K562 (cell line): Measurements from ENCODE around the gene ERBB4. TPM values are rescaled to one million over a fixed set of nuclear protein-coding genes. Genes with fewer than 3 reads are reported as not detected.

ENCODE experiments used
- ATAC-seq: fragments of 200-7000 bp; cut with Tn5 transposase; 3 replicates; pipeline ENCODE4 v1.9.1; 2020; ENCODE audit warnings: moderate library complexity
- BruUV-seq: library from RNA; stranded (reverse); fragments of 400-500 nt; replicated peaks from 2 replicates; lab custom pipeline; 2021; lab: Mats Ljungman, UMichigan
- CTCF ChIA-PET: fragments of 300-600 bp; formaldehyde crosslinking; extraction: SDS; loops from one replicate; lab custom pipeline; 2021; ENCODE audit warnings: low intra/inter-chr PET ratio; lab: Yijun Ruan, JAX
- POLR2A ChIA-PET: fragments of 300-600, 350-650 bp; sonication (Branson Sonifier 250); formaldehyde crosslinking; extraction: SDS; loops from one replicate; lab custom pipeline; 2021; ENCODE audit warnings: antibody characterized with exemption, inconsistent platforms; lab: Yijun Ruan, JAX
- DNase-seq, 4 experiments: peaks; one replicate each; pipeline versions ENCODE4 v3.0.0 to v3.0.0-alpha.2; 2011 to 2018; ENCODE audit warnings: low spot score in 3 of 4, mixed read lengths in 3 of 4; ENCODE audit errors: extremely low read depth in 1 of 4
- FAIRE-seq: peaks from 2 replicates; lab custom pipeline; 2011; peaks lifted over from hg19 to GRCh38; lab: Jason Lieb, UNC
- H2AFZ ChIP-seq: 2 replicates; pipeline ENCODE4 v1.6.0; 2011; ENCODE audit warnings: low read depth, low read length, control low read depth, inconsistent platforms
- H3K27ac ChIP-seq: fragments of 200-600 bp; 3 replicates; pipeline ENCODE4 v1.8.0; 2011; ENCODE audit warnings: low read depth, mild to moderate bottlenecking, control low read depth, inconsistent platforms, low read length, moderate library complexity, mixed read lengths; ENCODE audit errors: extremely low read depth
- H3K27me3 ChIP-seq, 2 experiments: fragments of 300-600 bp in 1 of 2; 2 replicates in 1 of 2; 3 replicates in 1 of 2; pipeline versions ENCODE4 v1.6.0 to v1.8.0; 2011; ENCODE audit warnings: inconsistent platforms in 2 of 2, low read length in 2 of 2, mild to moderate bottlenecking in 1 of 2, mixed read lengths in 1 of 2, moderate library complexity in 1 of 2; ENCODE audit not compliant: control insufficient read depth in 2 of 2, insufficient read depth in 2 of 2
- H3K36me3 ChIP-seq: fragments of 300-600 bp; 3 replicates; pipeline ENCODE4 v1.8.0; 2011; ENCODE audit warnings: mild to moderate bottlenecking, low read length, inconsistent platforms; ENCODE audit not compliant: control insufficient read depth, insufficient read depth
- H3K4me1 ChIP-seq, 2 experiments: fragments of 200-600 bp in 1 of 2; replicated peaks in 1 of 2; 2 replicates in 1 of 2; 3 replicates in 1 of 2; pipeline versions ENCODE4 v1.5.1 to v1.8.0; 2011; ENCODE audit warnings: inconsistent platforms in 2 of 2, low read length in 2 of 2, mild to moderate bottlenecking in 1 of 2, mixed read lengths in 1 of 2, moderate library complexity in 1 of 2; ENCODE audit not compliant: control insufficient read depth in 2 of 2, insufficient read depth in 2 of 2
- H3K4me2 ChIP-seq: 2 replicates; pipeline ENCODE4 v1.6.1; 2011; ENCODE audit warnings: low read length, control low read depth, inconsistent platforms, mixed read lengths; ENCODE audit not compliant: insufficient read depth
- H3K4me3 ChIP-seq: fragments of 200-600 bp; sonication (generic), shearing (Covaris generic); 2 replicates; pipeline ENCODE4 v1.5.1; 2016; ENCODE audit warnings: control low read depth, inconsistent platforms
- H3K79me2 ChIP-seq: fragments of 200-600 bp; 3 replicates; pipeline ENCODE4 v1.8.0; 2011; ENCODE audit warnings: low read length, inconsistent platforms; ENCODE audit not compliant: control insufficient read depth, insufficient read depth
- H3K9ac ChIP-seq, 2 experiments: 2 replicates each; pipeline versions ENCODE4 v1.6.0 to v1.6.1; 2011; ENCODE audit warnings: low read depth in 2 of 2, low read length in 2 of 2, control low read depth in 1 of 2, inconsistent platforms in 1 of 2, mild to moderate bottlenecking in 1 of 2, mixed read lengths in 1 of 2; ENCODE audit not compliant: insufficient read depth in 1 of 2
- H3K9me1 ChIP-seq: one replicate; pipeline ENCODE4 v1.6.0; 2011; ENCODE audit warnings: inconsistent platforms, mild to moderate bottlenecking, low read length, moderate library complexity; ENCODE audit not compliant: control insufficient read depth, insufficient read depth
- H3K9me3 ChIP-seq: replicated peaks from 2 replicates; pipeline ENCODE4 v1.5.1; 2011; ENCODE audit warnings: low read depth, low read length, inconsistent platforms; ENCODE audit not compliant: control insufficient read depth, insufficient read depth
- H4K20me1 ChIP-seq: replicated peaks from 2 replicates; pipeline ENCODE4 v1.6.1; 2011; ENCODE audit warnings: low read length, inconsistent platforms, mixed read lengths; ENCODE audit not compliant: control insufficient read depth, insufficient read depth
- BCOR ChIP-seq: fragments of 450-650 bp; IDR thresholded peaks from 2 replicates; pipeline ENCODE4 v1.6.1; 2016
- CBX1 ChIP-seq: sonication (generic); IDR thresholded peaks from 2 replicates; pipeline ENCODE4 v1.6.1; 2016; ENCODE audit warnings: antibody characterized with exemption, low read depth, mild to moderate bottlenecking
- CBX8 ChIP-seq: fragments of 200-600 bp; sonication (generic); IDR thresholded peaks from 2 replicates; pipeline ENCODE4 v1.6.1; 2012; ENCODE audit warnings: borderline replicate concordance, mixed run types, low read depth, mild to moderate bottlenecking, moderate library complexity, mixed read lengths, low read length, control low read depth, inconsistent platforms; ENCODE audit not compliant: poor library complexity, severe bottlenecking; ENCODE audit errors: extremely low read depth
- CTBP1 ChIP-seq: fragments of 450-650 bp; IDR thresholded peaks from 2 replicates; pipeline ENCODE4 v1.6.1; 2016; ENCODE audit warnings: borderline replicate concordance
- DACH1 ChIP-seq: fragments of 450-650 bp; IDR thresholded peaks from 2 replicates; pipeline ENCODE4 v1.6.1; 2018; ENCODE audit not compliant: partially characterized antibody
- FOSL1 ChIP-seq: fragments of 200-800 bp; sonication (Bioruptor generic); conservative IDR thresholded peaks from 2 replicates; pipeline ENCODE4 v1.6.1; 2016; ENCODE audit warnings: missing genetic modification characterization, missing compliant biosample characterization
- KLF6 ChIP-seq: fragments of 250-450 bp; sonication (Bioruptor Pico); IDR thresholded peaks from 2 replicates; pipeline ENCODE4 v1.4.0; 2020; ENCODE audit warnings: mild to moderate bottlenecking, moderate library complexity, borderline replicate concordance
- NFATC3 ChIP-seq: fragments of 450-650 bp; IDR thresholded peaks from 2 replicates; pipeline ENCODE4 v1.6.1; 2017; ENCODE audit warnings: mild to moderate bottlenecking
- NONO ChIP-seq, 2 experiments: fragments of 200-400 bp in 1 of 2; fragments of 450-650 bp in 1 of 2; formaldehyde crosslinking in 1 of 2; IDR thresholded peaks; 2 replicates each; pipeline ENCODE4 v1.6.1; 2017; ENCODE audit warnings: low read depth in 2 of 2, mild to moderate bottlenecking in 2 of 2, moderate library complexity in 2 of 2, low read length in 1 of 2
- SAFB ChIP-seq: fragments of 200-400 bp; formaldehyde crosslinking; IDR thresholded peaks from 2 replicates; pipeline ENCODE4 v1.6.1; 2017; ENCODE audit warnings: low read depth, low read length, borderline replicate concordance
- ZNF3 ChIP-seq: fragments of 250-450 bp; sonication (Bioruptor Pico); IDR thresholded peaks from 2 replicates; pipeline ENCODE4 v1.5.0; 2021; ENCODE audit warnings: mild to moderate bottlenecking, moderate library complexity
- ZNF384 ChIP-seq: IDR thresholded peaks from 2 replicates; pipeline ENCODE4 v1.6.1; 2012; ENCODE audit warnings: low read depth, low read length, improper control_type of control experiment
- WGBS: fragments of 100-300 bp; shearing (Covaris generic); methylation state at CpG from one replicate; pipeline ENCODE4 v1.1.6; 2016; ENCODE audit warnings: low coverage, mixed read lengths; ENCODE audit not compliant: insufficient coverage; ENCODE audit errors: missing lambda C conversion rate; 5-methylcytosine and 5-hydroxymethylcytosine counted together
- in situ Hi-C: fragments of 300-500 bp; cut with MboI; formaldehyde crosslinking; loops from 4 replicates; pipeline ENCODE4 v1.15.0; 2018; ENCODE audit warnings: inconsistent platforms, mixed read lengths
- intact Hi-C: fragments of 100-400 bp; cut with micrococcal nuclease; formaldehyde crosslinking; loops from 2 replicates; pipeline ENCODE4 v1.14.2; 2022
- polyA plus RNA-seq, 8 experiments: library from polyadenylated mRNA; depleted of rRNA in 4 of 8; stranded (reverse) in 5 of 8; unstranded in 3 of 8; fragments of >200 nt; fragmentation: Nextera tagmentation in 2 of 8; fragmentation: Illumina TruSeq in 1 of 8; extraction: Ambion mirVana in 2 of 8; extraction: Trizol in 1 of 8; gene quantifications; 2 replicates each; pipeline versions ENCODE4 v1.2.1 to v1.2.3, GENCODE V29; 2011 to 2014; ENCODE audit warnings: inconsistent platforms in 1 of 8, missing spikeins in 1 of 8
- total RNA-seq, 7 experiments: library from RNA; depleted of rRNA in 6 of 7; stranded (reverse); fragments of >200 nt in 6 of 7; fragmentation: Illumina TruSeq in 2 of 7; extraction: Trizol in 2 of 7; gene quantifications; 2 replicates each; pipeline versions ENCODE4 v1.2.1 to v1.2.3, GENCODE V29; 2011 to 2021; ENCODE audit warnings: low replicate concordance in 1 of 7
- TF ChIP-seq, protein P1 (sequence below): fragments of 250-450 bp; sonication (Bioruptor Pico); IDR thresholded peaks from 2 replicates; pipeline ENCODE4 v1.8.0; 2022; ENCODE audit warnings: inconsistent platforms
- TF ChIP-seq, protein P2 (sequence below): fragments of 250-450 bp; sonication (Bioruptor Pico); IDR thresholded peaks from 2 replicates; pipeline ENCODE4 v1.8.0; 2021; ENCODE audit warnings: moderate library complexity, mild to moderate bottlenecking, inconsistent platforms
- TF ChIP-seq, protein P3 (sequence below), 2 experiments: fragments of 450-650 bp; IDR thresholded peaks; 2 replicates each; pipeline ENCODE4 v1.6.1; 2016
- TF ChIP-seq, protein P4 (sequence below): fragments of 450-650 bp; formaldehyde crosslinking; IDR thresholded peaks from 2 replicates; pipeline ENCODE4 v1.4.0; 2022; ENCODE audit warnings: mild to moderate bottlenecking, moderate library complexity

ERBB4 gene
- total and polyA plus RNA-seq, 9 of the 15 experiments (the other 6 are each of a cell fraction or from before 2014, with no cell fraction given) = not detected

DNA sequence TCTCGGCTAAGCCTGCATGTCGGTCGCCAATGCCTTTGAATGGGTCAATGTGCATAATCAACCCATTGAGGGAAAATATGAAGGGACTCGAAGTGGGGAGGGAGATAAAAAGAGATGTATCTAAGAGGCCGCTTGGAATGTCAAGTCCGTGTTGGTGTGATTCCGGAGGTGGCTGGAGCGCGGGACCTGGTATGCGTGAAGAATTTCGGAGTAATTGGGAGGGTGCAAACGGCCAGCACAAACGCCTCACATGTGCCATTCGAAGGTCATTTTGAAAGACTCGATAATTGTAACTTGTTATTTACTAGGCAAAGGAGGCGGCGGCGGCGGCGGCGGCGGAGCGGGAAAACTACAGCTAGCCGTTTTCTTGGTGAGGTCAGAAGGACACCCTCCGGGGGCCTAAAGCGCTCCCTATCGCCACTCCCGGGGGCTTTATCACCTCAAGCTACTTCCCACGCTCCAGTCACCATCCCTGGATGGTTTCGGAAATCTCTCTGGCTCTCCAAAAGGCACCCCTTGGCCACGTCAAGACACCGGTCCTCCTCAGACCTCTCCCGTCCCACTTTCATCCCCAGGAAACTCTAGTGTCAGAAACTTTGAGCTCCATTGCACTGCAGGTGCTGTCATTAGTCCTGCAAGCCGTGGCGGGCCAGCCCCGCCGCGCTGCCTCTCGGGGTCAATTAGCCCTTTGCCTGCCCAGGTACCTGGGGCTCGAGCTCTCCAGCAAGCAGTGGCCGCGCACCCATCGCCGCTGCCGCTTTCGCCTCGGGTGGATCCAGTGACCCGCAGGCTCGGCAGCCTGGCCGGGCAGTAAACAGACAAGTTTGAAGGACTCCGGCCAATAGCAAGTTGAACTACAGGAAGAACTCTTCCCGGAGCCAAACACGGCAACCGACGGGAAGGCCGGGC is 1.5 kb downstream of the ERBB4 start:
- H3K36me3 ChIP-seq = no peaks in the 10 kb centered on the region
- no peak overlapping the region for H2AFZ ChIP-seq
- H3K27ac ChIP-seq = no peak overlapping the region
- no peaks in the 10 kb centered on the region for H3K9me3 ChIP-seq
- H3K4me1 ChIP-seq = no peaks in the 10 kb centered on the region; a peak in 1 of 5 replicates
- POLR2A ChIA-PET = interaction anchor here (0.6 kb wide), 1 partner anchor 1731 kb away, joined by 3 read pairs; no protein-coding TSS in a partner anchor
- 4% methylated on average over 42 of the region's 56 CpGs for WGBS
- no peaks in the 10 kb centered on the region for H3K27me3 ChIP-seq
- ATAC-seq = no peak
- H3K79me2 ChIP-seq = no peaks in the 10 kb centered on the region
- no TSS peak for BruUV-seq
- in situ Hi-C loops = no loop called here
- no peak for FAIRE-seq
- intact Hi-C loops = no loop called here
- CTCF ChIA-PET = no interaction called here
- H3K9me1 ChIP-seq = no peaks in the 10 kb centered on the region
- no peak overlapping the region for H3K4me3 ChIP-seq
- no peak overlapping the region for H3K9ac ChIP-seq
- no peaks in the 10 kb centered on the region for H4K20me1 ChIP-seq
- no peak overlapping the region for H3K4me2 ChIP-seq
- no peak for DNase-seq
- TF ChIP-seq, protein P1, sequence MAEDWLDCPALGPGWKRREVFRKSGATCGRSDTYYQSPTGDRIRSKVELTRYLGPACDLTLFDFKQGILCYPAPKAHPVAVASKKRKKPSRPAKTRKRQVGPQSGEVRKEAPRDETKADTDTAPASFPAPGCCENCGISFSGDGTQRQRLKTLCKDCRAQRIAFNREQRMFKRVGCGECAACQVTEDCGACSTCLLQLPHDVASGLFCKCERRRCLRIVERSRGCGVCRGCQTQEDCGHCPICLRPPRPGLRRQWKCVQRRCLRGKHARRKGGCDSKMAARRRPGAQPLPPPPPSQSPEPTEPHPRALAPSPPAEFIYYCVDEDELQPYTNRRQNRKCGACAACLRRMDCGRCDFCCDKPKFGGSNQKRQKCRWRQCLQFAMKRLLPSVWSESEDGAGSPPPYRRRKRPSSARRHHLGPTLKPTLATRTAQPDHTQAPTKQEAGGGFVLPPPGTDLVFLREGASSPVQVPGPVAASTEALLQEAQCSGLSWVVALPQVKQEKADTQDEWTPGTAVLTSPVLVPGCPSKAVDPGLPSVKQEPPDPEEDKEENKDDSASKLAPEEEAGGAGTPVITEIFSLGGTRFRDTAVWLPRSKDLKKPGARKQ (CRISPR knock-in tag) = no peak
- TF ChIP-seq FOSL1 (no peak), CTBP1 (no peak), CBX1 (no peak), DACH1 (no peak), KLF6 (no peak), SAFB (no peak), CBX8 (no peak), ZNF3 (CRISPR knock-in tag) (no peak), NONO (IDR thresholded peaks at IDR 0.05; ENCODE audit: low read depth in 2 of 2, low read length in 1 of 2) (no peak), BCOR (no peak), ZNF384 (no peak), NFATC3 (no peak)
- TF ChIP-seq, protein P2, sequence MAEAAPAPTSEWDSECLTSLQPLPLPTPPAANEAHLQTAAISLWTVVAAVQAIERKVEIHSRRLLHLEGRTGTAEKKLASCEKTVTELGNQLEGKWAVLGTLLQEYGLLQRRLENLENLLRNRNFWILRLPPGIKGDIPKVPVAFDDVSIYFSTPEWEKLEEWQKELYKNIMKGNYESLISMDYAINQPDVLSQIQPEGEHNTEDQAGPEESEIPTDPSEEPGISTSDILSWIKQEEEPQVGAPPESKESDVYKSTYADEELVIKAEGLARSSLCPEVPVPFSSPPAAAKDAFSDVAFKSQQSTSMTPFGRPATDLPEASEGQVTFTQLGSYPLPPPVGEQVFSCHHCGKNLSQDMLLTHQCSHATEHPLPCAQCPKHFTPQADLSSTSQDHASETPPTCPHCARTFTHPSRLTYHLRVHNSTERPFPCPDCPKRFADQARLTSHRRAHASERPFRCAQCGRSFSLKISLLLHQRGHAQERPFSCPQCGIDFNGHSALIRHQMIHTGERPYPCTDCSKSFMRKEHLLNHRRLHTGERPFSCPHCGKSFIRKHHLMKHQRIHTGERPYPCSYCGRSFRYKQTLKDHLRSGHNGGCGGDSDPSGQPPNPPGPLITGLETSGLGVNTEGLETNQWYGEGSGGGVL (CRISPR knock-in tag) = no peak
- TF ChIP-seq, protein P3, sequence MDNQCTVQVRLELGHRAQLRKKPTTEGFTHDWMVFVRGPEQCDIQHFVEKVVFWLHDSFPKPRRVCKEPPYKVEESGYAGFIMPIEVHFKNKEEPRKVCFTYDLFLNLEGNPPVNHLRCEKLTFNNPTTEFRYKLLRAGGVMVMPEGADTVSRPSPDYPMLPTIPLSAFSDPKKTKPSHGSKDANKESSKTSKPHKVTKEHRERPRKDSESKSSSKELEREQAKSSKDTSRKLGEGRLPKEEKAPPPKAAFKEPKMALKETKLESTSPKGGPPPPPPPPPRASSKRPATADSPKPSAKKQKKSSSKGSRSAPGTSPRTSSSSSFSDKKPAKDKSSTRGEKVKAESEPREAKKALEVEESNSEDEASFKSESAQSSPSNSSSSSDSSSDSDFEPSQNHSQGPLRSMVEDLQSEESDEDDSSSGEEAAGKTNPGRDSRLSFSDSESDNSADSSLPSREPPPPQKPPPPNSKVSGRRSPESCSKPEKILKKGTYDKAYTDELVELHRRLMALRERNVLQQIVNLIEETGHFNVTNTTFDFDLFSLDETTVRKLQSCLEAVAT (IDR thresholded peaks at IDR 0.05) = no peak
- TF ChIP-seq, protein P4, sequence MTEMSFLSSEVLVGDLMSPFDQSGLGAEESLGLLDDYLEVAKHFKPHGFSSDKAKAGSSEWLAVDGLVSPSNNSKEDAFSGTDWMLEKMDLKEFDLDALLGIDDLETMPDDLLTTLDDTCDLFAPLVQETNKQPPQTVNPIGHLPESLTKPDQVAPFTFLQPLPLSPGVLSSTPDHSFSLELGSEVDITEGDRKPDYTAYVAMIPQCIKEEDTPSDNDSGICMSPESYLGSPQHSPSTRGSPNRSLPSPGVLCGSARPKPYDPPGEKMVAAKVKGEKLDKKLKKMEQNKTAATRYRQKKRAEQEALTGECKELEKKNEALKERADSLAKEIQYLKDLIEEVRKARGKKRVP = no peak
